Trophoblast cell (in vitro differentiated cells and primary cell): ENCODE measurements around the gene SLC5A5.
"Not testable (repeated sequence)": the region's sequence is repeated elsewhere in the genome, so short reads cannot be mapped to it uniquely, and the experiment has no call there.

Experiments
- DNase-seq, 2 donors: peaks; one replicate each; pipeline ENCODE4 v3.0.0-alpha.2; 2016
- H2AFZ ChIP-seq: 2 replicates; pipeline ENCODE4 v1.6.1; 2013; ENCODE audit warnings: low read length, moderate library complexity, mild to moderate bottlenecking; ENCODE audit not compliant: insufficient read depth, poor library complexity
- H2AK5ac ChIP-seq: 2 replicates; pipeline ENCODE4 v1.6.1; 2013; ENCODE audit warnings: mild to moderate bottlenecking, low read length
- H2BK120ac ChIP-seq: 2 replicates; pipeline ENCODE4 v1.6.1; 2013; ENCODE audit warnings: low read length, mild to moderate bottlenecking, moderate library complexity; ENCODE audit not compliant: insufficient read depth, poor library complexity
- H2BK12ac ChIP-seq: 2 replicates; pipeline ENCODE4 v1.6.1; 2013; ENCODE audit warnings: mild to moderate bottlenecking, low read length, moderate library complexity
- H2BK5ac ChIP-seq: 2 replicates; pipeline ENCODE4 v1.6.1; 2013; ENCODE audit warnings: low read length, low read depth, moderate library complexity, mild to moderate bottlenecking; ENCODE audit not compliant: poor library complexity
- H3K14ac ChIP-seq: 2 replicates; pipeline ENCODE4 v1.6.1; 2013; ENCODE audit warnings: mild to moderate bottlenecking, low read length
- H3K18ac ChIP-seq: 2 replicates; pipeline ENCODE4 v1.6.1; 2013; ENCODE audit warnings: mild to moderate bottlenecking, low read length
- H3K23ac ChIP-seq: 2 replicates; pipeline ENCODE4 v1.6.1; 2013; ENCODE audit warnings: low read length
- H3K27ac ChIP-seq: 2 replicates; pipeline ENCODE4 v1.5.1; 2013; ENCODE audit warnings: low read depth, mild to moderate bottlenecking, inconsistent platforms, low read length, moderate library complexity
- H3K27me3 ChIP-seq: 2 replicates; pipeline ENCODE4 v1.6.1; 2013; ENCODE audit warnings: inconsistent platforms, mild to moderate bottlenecking, low read length, moderate library complexity; ENCODE audit not compliant: insufficient read depth
- H3K36me3 ChIP-seq, 2 experiments: 1 replicate in 1 of 2; 2 replicates in 1 of 2; pipeline ENCODE4 v1.6.1; 2013; ENCODE audit warnings: low read length in 2 of 2, mild to moderate bottlenecking in 2 of 2, moderate library complexity in 1 of 2; ENCODE audit not compliant: insufficient read depth in 2 of 2, control insufficient read depth in 1 of 2
- H3K4ac ChIP-seq: 2 replicates; pipeline ENCODE4 v1.6.1; 2013; ENCODE audit warnings: low read depth, mild to moderate bottlenecking, low read length, moderate library complexity
- H3K4me1 ChIP-seq, 2 experiments: 1 replicate in 1 of 2; 2 replicates in 1 of 2; pipeline ENCODE4 v1.6.1; 2013; ENCODE audit warnings: low read length in 2 of 2, mild to moderate bottlenecking in 2 of 2, moderate library complexity in 1 of 2; ENCODE audit not compliant: insufficient read depth in 2 of 2, control insufficient read depth in 1 of 2
- H3K4me2 ChIP-seq: 2 replicates; pipeline ENCODE4 v1.6.1; 2013; ENCODE audit warnings: inconsistent platforms, mild to moderate bottlenecking, low read length, moderate library complexity
- H3K4me3 ChIP-seq: 2 replicates; pipeline ENCODE4 v1.5.1; 2013; ENCODE audit warnings: mild to moderate bottlenecking, low read depth, low read length, inconsistent platforms
- H3K79me1 ChIP-seq: one replicate; pipeline ENCODE4 v1.6.1; 2013; ENCODE audit warnings: low read length
- H3K79me2 ChIP-seq: 2 replicates; pipeline ENCODE4 v1.6.1; 2013; ENCODE audit warnings: low read length, mild to moderate bottlenecking; ENCODE audit not compliant: control insufficient read depth, insufficient read depth, poor library complexity
- H3K9ac ChIP-seq: 2 replicates; pipeline ENCODE4 v1.6.1; 2013; ENCODE audit warnings: mild to moderate bottlenecking, low read length
- H3K9me3 ChIP-seq: 2 replicates; pipeline ENCODE4 v1.6.1; 2013; ENCODE audit warnings: low read depth, mild to moderate bottlenecking, control low read depth, inconsistent platforms, low read length; ENCODE audit not compliant: insufficient read depth
- H4K12ac ChIP-seq: 2 replicates; pipeline ENCODE4 v1.6.1; 2013; ENCODE audit warnings: low read depth, mild to moderate bottlenecking, low read length, moderate library complexity
- H4K8ac ChIP-seq: 2 replicates; pipeline ENCODE4 v1.6.1; 2013; ENCODE audit warnings: low read depth, mild to moderate bottlenecking, low read length, moderate library complexity
- H4K91ac ChIP-seq: one replicate; pipeline ENCODE4 v1.6.1; 2013; ENCODE audit warnings: low read depth, mild to moderate bottlenecking, low read length, moderate library complexity
- WGBS: extraction: QIAGEN DNeasy Blood & Tissue Kit; methylation state at CpG from one replicate; pipeline ENCODE4 v1.1.7; 2013; ENCODE audit warnings: missing lambda C conversion rate; ENCODE audit not compliant: insufficient read length, insufficient coverage; ENCODE audit errors: extremely low coverage; 5-methylcytosine and 5-hydroxymethylcytosine counted together

The SLC5A5 gene

DNA sequence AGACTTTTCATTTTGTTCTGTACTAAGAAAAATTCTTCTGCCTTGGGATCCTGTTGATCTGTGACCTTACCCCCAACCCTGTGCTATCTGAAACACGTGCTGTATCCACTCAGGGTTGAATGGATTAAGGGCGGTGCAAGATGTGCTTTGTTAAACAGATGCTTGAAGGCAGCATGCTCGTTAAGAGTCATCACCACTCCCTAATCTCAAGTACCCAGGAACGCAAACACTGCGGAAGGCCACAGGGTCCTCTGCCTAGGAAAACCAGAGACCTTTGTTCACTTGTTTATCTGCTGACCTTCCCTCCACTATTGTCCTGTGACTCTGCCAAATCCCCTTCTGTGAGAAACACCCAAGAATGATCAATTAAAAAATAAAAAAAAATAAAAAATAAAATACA, 47.4 kb downstream of the SLC5A5 start:
- not testable (repeated sequence) for H3K14ac ChIP-seq, H3K36me3 ChIP-seq, H4K91ac ChIP-seq, H2BK5ac ChIP-seq, H2BK120ac ChIP-seq, H2BK12ac ChIP-seq, H3K9ac ChIP-seq, H3K79me1 ChIP-seq, H3K27ac ChIP-seq, H3K4me2 ChIP-seq, H3K79me2 ChIP-seq, H3K23ac ChIP-seq, H4K12ac ChIP-seq, H3K4me1 ChIP-seq, H3K27me3 ChIP-seq, H2AK5ac ChIP-seq, H3K4me3 ChIP-seq, H4K8ac ChIP-seq, H3K18ac ChIP-seq, H3K4ac ChIP-seq, H2AFZ ChIP-seq, H3K9me3 ChIP-seq
- no CpG with 5 or more reads among the region's 5 CpGs for WGBS
- peak; percentile 38 to 65 for DNase-seq

DNA sequence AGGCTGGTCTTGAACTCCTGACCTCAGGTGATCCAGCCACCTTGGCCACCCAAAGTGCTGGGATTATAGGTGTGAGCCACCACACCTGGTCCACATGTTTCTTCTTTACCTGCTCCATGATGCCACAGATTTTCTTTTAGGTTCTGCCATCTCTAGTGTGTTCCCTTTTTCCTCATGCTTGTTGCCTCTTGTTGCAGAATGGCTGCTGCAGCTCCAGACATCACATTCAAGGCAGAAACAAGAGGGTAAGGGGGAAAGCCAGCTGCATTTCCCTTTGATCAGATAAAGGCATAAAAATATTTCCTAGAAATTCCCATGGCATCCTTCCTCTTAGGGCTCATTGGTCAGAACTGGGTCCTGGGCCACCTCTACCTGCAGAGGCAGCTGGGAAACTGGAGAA, 48.8 kb downstream of the SLC5A5 start:
- Histone ChIP-seq H3K36me3 (no peaks in the 10 kb centered on the region), H3K4me3 (no peak overlapping the region), H3K79me1 (no peaks in the 10 kb centered on the region), H3K4me2 (no peak overlapping the region), H4K91ac (no peak overlapping the region), H3K9ac (no peak overlapping the region), H3K27ac (no peak overlapping the region), H2AK5ac (no peak overlapping the region), H2BK120ac (no peak overlapping the region), H3K4me1 (no peaks in the 10 kb centered on the region), H3K27me3 (no peaks in the 10 kb centered on the region), H3K23ac (no peak overlapping the region), H4K12ac (no peak overlapping the region), H3K79me2 (no peaks in the 10 kb centered on the region), H4K8ac (no peak overlapping the region), H2BK5ac (no peak overlapping the region), H2BK12ac (no peak overlapping the region), H3K9me3 (peaks cover 3% of the 10 kb centered on the region), H3K14ac (no peak overlapping the region), H3K18ac (no peak overlapping the region), H2AFZ (no peak overlapping the region), H3K4ac (no peak overlapping the region)
- peak; percentile 37 to 77 for DNase-seq

DNA sequence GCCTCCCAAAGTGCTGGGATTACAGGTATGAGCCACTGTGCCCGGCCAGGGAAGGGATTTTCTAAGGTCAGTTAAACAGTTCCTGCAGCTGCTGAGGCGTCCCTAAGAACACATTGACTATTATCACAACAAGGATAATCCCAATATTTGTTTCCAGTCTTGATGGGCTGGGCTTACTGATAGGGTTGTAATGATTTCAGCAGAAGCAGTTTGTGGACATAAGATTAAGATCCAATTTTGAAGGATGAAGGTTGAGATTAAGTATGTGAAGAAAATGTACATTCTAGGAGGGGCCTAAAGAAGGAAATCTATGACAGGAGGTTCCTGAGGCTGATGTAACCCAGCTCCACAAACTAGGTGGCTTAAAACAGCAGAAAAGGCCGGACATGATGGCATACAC, 50.4 kb downstream of the SLC5A5 start:
- Histone ChIP-seq H3K9me3 (no peaks in the 10 kb centered on the region), H4K91ac (no peak overlapping the region), H3K36me3 (no peaks in the 10 kb centered on the region), H2BK5ac (no peak overlapping the region), H3K79me1 (no peaks in the 10 kb centered on the region), H2AK5ac (no peak overlapping the region), H3K79me2 (no peaks in the 10 kb centered on the region), H4K12ac (no peak overlapping the region), H3K9ac (no peak overlapping the region), H3K27ac (no peak overlapping the region), H3K27me3 (no peaks in the 10 kb centered on the region), H3K4me1 (no peaks in the 10 kb centered on the region), H3K4me2 (no peak overlapping the region), H2AFZ (no peak overlapping the region), H2BK120ac (no peak overlapping the region), H2BK12ac (no peak overlapping the region), H3K4me3 (no peak overlapping the region), H3K23ac (no peak overlapping the region), H3K4ac (no peak overlapping the region), H3K14ac (no peak overlapping the region), H4K8ac (no peak overlapping the region), H3K18ac (no peak overlapping the region)
- no CpG with 5 or more reads among the region's 3 CpGs for WGBS
- DNase-seq: no peak

DNA sequence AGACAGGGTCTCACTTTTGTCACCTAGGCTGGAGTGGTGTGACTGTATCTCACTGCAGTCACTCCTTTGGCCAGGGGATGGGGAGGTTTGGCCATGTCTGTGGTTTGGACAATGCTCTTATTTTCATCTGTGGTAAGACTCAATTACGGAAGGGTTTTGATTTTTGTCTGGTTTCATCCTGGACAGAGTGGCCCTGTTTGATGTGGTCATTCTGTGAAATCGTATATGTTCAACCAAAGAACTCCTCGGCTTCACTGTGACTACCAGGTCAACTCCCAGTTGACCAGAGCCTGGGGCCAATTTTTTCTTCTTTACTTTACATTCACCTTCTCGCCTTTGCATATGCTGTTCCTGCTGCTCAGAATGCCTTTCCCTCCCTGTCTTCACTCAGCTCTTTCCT, 54.3 kb downstream of the SLC5A5 start:
- no CpG with 5 or more reads among the region's 4 CpGs for WGBS

More for the DNA sequence above, 54.3 kb downstream of the SLC5A5 start:
- H3K9me3 ChIP-seq: no peaks in the 10 kb centered on the region
- H3K23ac ChIP-seq: no peak overlapping the region
- no peak overlapping the region for H4K8ac ChIP-seq
- H2BK5ac ChIP-seq: no peak overlapping the region
- no peak overlapping the region for H3K4me2 ChIP-seq
- no peak overlapping the region for H2AK5ac ChIP-seq
- no peak overlapping the region for H3K14ac ChIP-seq
- H3K79me1 ChIP-seq: no peaks in the 10 kb centered on the region
- no peak for DNase-seq
- H3K4ac ChIP-seq: no peak overlapping the region
- H4K91ac ChIP-seq: no peak overlapping the region
- H3K4me3 ChIP-seq: no peak overlapping the region
- H2BK12ac ChIP-seq: no peak overlapping the region
- H3K18ac ChIP-seq: no peak overlapping the region
- H3K4me1 ChIP-seq: no peaks in the 10 kb centered on the region
- H2BK120ac ChIP-seq: no peak overlapping the region
- H3K79me2 ChIP-seq: no peaks in the 10 kb centered on the region
- H3K36me3 ChIP-seq: no peaks in the 10 kb centered on the region
- H3K27ac ChIP-seq: no peak overlapping the region
- no peak overlapping the region for H4K12ac ChIP-seq
- no peak overlapping the region for H2AFZ ChIP-seq
- H3K27me3 ChIP-seq: no peaks in the 10 kb centered on the region
- no peak overlapping the region for H3K9ac ChIP-seq
